Activated CD8-positive, alpha-beta memory T cell treated with anti-CD3 and anti-CD28 coated beads for 1 hour (primary cell): ENCODE measurements around the gene COA3.

Experiments used
- DNase-seq, 2 donors: peaks; one replicate each; pipeline ENCODE4 v3.0.0-alpha.2; 2020; ENCODE audit warnings: low read depth in 1 of 2; ENCODE audit errors: extremely low read depth in 1 of 2

The COA3 gene

GRCh38 chr17:42754782-42755181 lies 43.7 kb downstream of the COA3 start:
- no peak for DNase-seq

GRCh38 chr17:42751628-42752027 lies 46.9 kb downstream of the COA3 start:
- no peak for DNase-seq

GRCh38 chr17:42750739-42751344 lies 47.7 kb downstream of the COA3 start:
- no peak for DNase-seq

GRCh38 chr17:42748908-42749798 lies 49.4 kb downstream of the COA3 start:
- no peak for DNase-seq

- no peak for DNase-seq
Observed at GRCh38 chr17:42748202-42748907, 50.1 kb downstream of the COA3 start.
